ENCODE results near the gene MTFR1L.

Gene MTFR1L

DNA sequence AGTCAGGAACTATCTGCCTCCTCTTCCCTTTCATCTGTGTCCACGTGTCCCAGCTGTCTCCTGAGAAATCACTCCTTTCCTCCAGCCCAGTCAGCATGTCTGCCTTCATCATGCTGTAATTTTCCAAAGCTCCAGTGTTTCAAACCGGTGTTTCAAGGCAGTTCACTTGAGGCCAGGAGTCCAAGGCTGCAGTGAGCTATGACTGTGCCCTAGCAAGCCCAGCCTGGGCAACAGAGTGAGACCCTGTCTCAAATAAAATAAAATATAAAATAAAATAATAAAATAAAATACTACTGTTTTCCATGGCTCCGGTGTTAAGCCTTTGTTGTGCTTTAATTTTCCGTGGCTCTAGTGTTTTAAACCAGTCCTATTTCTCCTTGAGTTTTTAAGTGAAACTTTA lies 27.6 kb upstream of the MTFR1L start:
- DNase-seq = no peak

DNA sequence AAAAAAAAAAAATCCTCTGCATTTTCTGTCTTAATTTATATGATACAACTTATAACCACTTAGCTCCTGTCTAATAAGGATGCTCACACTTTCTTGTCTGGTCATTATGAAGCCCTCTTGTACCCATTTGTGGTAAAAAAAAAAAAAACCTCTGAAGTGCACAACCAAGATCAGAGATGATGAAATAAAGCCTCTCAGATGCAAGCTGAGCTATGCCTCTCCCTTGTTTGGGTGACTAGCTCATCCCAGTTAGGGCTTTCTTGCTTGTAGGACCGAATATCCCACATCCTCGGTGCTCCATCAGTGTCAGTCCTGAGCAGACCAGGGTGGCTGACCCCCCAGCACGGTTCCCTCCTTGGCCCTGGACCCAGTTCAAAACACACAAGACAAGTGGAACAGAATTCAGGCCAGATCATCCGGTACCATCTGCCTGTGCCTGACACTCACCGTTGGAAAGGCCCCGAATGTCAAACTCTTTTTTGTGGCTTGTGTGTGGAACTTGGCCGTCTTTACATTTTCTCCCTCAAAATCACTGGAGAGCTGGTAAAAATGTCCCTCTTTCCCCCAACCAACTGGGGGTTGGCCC lies 26.1 kb upstream of the MTFR1L start:
- no peak for DNase-seq

DNA sequence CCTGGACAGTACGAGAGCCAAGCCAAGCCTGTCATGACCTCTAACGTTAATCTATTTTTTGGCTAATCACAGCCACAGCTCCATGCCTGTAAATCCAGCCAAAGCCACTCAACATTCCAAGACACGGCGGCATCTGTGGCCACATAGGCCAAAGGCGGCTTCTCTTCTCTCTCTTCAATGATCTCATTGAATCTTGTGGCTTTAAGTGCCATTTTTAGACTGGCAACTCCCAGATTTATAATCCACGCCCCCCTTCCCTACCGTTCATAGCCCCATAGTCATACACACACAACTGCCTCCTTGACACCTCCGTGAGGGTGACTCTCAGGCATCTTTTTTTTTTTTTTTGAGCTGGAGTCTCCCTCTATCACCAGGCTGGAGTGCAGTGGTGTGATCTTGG lies 25.4 kb upstream of the MTFR1L start:
- no peak for DNase-seq

DNA sequence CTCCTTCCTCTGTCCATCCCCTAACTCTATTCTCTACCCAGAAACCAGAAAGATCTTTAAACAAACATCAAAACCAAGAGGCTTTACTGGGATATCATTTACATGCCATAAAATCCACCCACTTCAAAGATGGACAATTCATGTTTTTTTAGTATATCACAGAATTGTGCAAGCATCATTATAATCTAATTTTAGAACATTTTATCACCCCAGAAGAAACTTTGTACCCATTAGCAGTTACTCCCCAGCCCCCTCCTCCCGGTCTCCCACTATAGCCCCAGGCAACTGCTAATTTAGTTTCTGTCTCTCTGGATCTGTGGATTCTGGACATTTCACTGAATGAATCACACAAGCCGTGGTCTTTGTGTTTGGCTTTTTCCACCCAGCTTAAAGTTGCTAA lies 24.5 kb upstream of the MTFR1L start:
- DNase-seq = no peak

DNA sequence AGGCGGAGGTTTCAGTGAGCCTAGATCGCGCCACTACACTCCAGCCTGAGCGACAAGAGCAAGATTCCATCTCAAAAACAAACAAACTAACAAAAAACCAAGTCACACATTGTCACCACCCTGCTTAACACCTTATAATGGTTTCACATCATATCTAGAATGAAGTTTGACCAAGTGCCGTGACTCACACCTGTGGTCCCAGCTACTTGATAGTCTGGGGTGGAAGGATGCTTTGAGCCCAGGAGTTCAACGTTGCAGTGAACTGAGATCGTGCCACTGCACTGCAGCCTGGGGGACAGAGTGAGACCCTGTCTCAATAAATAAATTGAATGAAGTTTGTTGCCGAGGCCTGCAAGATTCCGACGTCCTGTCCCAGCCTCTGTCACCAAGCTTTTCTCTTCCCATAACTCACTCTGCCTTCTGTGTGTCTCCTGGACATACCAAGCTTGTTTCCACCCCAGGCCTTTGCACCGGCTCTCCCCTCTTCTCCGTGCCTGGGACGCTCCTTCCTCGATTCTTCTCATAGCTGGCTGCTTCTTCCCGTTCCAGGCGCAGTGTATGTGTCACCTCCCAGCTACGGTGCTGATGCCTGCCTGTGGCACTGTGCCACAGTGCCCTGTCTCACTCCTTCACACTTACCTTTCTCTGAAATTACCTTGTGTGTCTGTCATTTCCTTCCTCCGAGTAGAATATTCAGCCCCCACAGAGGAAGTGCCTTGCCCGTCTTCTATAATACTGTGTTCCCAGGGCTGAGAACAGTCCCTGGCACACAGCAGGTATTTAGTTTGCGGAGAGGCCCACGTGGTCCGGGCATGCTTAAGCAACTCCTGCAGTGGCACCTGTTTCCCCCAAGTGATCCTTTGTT lies 23.6 kb upstream of the MTFR1L start:
- DNase-seq = no peak

DNA sequence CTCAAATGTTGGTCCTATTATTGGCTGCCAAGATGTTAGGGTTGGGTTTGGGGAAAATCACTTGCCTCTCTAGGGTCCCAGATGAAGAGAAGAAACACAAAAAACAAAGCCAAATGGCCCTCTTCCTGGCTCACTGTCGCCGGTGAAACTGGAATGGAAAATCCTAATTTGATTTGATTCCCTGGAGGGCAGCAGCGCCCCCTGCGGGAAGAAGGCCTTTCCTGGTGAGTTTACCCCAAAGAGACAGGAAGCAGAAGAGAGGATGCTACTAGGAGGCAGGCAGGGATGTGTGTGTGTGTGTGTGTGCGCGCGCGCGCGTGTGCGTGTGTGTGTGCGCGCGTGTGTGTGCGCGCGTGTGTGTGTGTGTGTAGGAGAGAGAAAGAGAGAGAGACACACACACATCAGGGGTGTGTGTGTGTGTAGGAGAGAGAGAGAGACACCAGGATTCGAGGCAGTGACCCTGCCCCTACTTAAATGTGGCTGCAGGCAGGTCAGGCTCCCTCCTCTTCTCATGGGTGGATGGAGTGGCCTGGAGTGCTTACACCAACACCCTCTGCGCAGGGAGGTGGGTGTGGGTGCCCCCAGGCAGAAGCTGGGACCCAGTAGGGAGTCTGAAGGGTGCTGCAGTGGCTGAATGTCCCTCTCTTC lies 22.8 kb upstream of the MTFR1L start:
- DNase-seq = peak; percentile 59 to 60

DNA sequence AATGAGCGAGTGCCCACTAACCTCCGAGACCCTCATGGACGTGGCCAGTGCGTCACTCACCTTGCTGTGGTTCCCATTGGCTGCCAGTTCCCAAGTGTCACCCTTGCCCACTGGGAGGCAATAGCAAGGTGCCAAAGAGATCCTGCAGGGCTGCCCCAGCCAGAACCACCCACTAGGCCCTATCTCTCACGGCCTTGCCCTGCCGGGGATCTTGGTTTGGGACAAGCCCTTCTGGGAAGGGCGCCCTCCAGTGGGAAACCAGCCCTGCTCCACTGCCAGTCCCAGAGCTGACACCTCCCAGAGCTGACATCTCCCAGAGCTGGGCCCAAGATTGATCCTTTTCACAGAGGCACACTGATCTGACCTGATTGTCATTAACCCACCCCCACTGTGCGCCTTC lies 21.8 kb upstream of the MTFR1L start:
- no peak for DNase-seq

DNA sequence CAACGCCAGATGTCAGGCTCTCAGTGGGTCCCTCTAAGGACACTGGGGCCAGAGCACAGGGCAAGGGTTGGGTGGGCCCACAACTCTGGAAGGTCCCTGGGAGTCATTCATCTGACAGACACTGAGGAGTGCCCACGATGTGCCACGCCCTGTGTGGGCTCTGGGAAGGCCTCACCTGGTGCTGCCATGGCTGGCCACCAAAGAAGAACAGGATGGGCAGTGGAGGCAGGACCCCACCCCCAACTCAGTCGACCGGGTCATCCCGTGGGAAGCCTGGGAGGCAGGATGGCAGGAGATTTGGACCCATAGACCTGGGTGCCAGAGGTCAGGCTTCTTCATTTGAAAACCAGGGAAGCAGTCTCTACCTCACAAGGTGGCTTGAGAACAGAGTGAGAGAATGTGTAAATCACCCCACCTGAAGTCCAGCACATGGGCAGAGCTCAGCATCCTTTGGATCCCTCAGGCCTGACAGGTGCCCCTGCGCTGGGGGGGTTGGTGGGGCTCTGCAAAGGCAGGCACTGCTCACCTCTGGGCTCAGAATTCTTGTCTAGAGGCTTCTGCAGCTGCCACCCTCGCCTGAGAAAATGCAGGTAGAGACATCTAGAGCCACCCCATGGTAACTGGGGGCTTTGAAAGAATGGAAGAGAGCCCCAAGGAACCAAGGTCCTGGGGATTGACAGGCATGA lies 20.9 kb upstream of the MTFR1L start:
- DNase-seq = no peak

DNA sequence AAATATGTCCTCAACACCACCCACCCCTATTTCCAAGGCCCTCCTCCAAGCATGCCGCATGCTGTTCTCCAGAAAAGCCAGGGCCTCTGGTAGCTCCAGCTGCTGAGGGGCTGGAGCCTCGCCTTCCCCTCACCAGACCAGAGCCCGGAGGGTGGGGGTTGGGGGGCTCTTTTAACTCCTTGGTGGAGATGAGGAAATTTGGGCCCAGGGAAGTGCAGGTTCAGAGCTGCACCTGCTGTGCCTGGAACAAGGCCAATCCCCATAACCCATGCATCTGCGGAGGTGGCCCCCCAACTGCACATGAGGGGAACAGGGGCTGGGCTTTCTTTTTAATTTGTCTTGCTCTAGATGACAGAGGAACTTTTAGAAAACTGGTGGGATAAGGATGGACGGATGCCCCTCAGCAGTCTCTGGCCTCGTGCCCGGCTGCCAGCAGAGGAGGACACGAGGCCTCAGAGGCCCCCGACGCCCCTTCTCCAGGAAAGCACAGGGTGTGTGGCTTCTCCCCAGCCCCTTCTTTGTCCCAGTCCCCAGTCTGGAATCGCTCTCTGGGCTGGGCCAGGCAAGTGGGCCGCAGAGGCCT lies 20.3 kb upstream of the MTFR1L start:
- no peak for DNase-seq

DNA sequence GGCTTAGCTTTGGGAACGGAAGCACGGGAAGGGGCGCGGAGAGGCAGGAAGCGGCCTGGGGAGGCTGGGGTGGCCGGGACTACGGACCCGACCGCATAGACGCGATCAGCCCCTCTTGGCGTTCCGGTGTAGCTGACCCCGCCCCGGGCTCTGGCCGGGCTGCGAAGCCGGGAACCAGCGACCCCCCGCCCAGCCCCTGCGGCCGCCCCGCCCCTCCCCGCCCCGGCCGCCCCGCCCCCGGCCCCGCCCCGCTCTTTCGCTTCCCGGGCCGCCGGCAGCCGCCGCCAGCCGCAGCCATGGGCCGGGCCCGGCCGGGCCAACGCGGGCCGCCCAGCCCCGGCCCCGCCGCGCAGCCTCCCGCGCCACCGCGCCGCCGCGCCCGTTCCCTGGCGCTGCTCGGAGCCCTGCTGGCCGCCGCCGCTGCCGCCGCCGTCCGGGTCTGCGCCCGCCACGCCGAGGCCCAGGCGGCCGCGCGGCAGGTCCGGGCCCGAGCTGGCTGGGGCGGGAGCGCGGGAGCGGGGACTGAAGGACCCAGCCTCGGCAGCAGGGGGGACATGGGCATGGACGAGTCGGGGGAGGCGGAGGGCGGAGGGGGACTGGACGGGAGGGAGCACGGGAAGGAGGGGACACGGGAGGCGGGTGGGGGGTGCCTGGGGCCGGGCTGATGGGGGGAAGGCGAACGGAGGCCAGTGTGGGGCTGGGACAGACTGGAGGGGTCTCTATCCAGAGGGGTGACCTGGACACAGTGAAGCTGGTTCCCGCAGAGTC lies 19.6 kb upstream of the MTFR1L start, which contains the start of gene SELENON:
TSS of gene SELENON (plus strand) at position 259 of the 768 bp plus-strand sequence. CDS start at position 297, 38 bp downstream.
- DNase-seq = no peak

DNA sequence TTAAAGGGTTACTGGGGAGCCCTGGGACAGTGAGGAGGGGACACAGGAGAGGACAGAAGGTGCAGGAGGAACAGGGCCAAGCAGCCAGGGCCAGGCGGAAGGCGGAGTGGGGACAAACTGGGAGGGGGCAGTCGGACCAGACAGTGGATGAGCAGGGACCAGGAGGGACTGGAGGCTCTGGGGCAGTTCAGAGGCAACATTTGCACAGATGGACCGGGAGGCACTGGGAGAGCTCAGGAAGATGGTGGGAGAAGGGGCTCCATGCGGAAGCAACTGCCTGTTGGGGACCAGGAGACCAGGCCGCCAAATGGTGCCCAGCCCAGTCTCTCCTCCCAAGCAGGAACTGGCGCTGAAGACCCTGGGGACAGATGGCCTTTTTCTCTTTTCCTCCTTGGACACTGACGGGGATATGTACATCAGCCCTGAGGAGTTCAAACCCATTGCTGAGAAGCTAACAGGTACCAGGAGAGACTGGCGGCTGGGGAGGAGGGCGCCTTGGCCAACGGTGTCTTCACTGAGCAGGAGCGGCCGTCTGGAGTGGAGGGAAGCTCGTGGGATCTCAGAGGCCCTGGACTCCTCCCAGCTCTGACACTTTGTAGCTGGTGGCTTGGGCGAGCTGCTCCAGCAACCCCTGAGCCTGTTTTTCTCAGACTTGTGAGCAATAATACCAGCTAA lies 18.9 kb upstream of the MTFR1L start:
- no peak for DNase-seq

DNA sequence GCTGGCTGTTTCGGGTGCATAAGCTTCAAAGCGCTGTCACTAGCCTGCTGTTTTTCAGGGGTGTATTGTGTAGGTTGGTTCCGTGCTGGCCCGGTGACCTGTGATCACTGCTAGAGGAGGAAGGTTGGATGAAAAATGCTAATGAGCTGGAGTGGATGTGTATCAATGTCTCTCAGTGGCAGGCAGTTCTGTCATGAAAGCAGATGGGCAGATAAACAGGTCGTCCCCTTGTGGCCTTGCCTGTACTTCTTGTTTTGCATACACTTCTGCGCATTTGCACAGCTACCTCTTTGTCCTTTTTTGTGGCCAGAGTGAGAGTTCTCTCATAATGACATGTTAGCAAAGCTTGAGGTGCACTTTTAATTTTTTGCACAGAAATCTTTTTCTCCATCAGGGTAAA lies 16.8 kb upstream of the MTFR1L start:
- no peak for DNase-seq

DNA sequence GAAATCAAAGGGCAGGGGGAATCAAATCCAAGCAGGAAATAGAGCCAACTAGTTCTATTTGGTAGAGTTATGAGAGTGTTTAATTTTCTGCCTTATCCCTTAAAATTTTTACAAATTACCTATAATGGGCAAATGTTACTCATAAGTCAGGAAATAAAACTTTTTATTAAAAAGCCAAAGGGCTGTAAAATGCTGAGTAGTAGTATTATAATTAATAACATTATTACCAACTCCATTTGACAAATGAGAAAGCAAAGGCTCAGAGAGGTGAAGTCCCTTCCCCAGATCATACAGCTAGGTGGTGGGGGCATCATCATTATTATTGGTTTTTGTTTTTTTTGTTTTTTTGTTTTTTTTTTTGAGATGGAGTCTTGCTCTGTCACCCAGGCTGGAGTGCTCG lies 16.4 kb upstream of the MTFR1L start:
- no peak for DNase-seq

DNA sequence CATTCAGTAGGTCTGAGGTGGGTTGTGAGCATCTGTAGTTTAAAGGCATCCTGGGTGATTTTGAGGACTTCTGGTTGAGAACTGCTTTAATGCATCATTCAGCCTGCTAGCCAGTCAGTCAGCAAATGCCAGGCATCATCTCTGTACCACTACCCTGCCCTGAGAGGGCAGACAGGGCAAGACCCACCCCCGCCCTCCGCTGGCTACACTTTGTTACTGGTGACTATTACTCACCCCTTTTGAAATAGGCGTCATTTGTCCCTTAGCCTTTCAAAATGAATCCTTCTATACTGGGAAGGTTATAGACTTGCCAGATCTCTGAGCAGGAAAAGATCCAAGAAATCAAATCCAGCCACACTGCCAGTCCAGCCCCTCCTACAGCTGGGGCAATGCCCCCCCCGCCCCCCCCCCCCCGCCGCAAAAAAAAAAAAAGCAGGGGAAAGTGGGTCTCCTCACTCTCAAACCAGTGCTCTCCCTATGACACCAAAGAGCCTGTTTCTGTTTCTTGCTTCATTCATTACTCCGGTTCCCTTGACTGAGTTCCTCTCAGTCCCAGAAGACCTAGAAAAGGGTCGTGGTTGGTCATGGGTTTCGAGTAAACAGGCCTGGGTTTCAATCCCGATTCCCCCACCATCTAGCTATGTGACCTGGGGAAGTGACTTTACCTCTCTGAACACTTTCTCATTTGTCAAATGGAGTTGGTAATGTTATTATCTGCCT lies 15.3 kb upstream of the MTFR1L start:
- DNase-seq = no peak

DNA sequence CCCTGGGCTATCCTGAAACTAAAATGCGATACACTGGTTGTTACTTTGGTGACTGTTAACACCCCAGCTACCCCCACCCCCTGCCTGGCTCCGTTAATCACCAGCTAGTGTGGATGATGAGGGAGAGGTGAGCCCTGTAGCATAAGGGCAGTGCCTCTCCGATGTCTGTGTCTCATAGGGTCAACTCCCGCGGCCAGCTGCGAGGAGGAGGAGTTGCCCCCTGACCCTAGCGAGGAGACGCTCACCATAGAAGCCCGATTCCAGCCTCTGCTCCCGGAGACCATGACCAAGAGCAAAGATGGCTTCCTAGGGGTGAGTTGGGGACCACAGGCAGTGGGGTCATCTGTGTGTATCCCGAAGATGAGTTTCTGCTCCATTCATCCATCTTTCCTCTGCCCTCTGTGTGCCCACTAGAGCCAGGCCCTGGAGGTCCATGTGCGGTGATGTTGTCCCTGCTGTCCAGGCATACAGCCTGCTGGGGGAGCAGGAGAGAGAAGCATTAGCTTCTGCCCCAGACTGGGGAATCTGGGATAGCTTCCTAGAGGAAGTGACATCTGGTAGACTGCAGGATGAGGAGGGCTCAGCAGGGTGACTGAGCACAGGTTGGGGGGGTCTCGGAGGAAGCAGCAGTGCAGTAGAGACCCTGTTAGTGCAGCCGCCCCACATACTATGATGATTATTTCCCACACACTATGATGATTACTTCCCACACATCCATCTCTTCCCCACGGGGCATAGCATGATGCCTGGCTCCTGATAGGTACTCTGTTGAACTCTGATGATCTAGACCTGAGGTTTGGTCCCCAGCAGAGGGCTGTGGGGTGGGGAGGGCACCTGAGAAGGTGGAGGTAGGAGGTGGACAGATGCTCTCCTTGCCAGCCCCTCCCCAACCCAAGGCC lies 14.5 kb upstream of the MTFR1L start:
- DNase-seq = no peak

DNA sequence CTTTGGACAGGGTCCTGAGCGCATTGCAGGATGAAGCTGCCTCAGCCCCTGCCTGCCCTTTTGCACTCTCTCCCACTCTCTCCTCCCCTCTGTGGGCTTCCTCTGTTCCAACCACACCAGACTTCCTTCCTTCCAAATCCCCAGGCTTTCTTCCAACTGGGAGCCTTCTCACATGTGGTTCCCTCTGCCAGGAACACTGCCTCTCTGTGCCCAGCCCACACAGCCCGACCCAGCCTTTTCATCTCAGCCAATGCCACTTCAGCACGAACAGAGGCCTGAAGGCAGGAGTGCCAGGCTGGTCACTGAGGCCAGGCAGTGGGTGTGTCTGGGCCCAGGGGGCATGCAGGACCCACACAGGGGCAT lies 13.9 kb upstream of the MTFR1L start:
- no peak for DNase-seq

DNA sequence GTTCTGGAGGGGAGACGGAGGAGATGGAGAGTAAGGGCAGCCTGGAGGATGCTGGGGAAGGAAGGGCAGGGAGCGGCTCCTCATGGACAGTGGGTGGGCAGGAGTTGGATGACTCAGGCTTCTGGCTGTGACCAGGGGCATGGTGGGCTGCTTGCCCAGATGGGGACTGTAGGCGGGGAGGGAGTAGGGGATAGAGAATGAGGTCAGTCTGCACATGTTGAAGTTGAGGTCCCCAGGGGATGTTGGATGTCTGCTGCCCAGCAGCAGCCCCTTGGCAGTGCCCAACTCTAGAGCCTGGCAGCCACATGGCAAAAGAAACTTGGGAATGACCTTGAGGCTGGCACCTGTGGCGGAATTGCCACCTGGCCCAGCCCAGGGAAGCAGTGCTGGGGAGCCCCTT lies 13.3 kb upstream of the MTFR1L start:
- DNase-seq = no peak

DNA sequence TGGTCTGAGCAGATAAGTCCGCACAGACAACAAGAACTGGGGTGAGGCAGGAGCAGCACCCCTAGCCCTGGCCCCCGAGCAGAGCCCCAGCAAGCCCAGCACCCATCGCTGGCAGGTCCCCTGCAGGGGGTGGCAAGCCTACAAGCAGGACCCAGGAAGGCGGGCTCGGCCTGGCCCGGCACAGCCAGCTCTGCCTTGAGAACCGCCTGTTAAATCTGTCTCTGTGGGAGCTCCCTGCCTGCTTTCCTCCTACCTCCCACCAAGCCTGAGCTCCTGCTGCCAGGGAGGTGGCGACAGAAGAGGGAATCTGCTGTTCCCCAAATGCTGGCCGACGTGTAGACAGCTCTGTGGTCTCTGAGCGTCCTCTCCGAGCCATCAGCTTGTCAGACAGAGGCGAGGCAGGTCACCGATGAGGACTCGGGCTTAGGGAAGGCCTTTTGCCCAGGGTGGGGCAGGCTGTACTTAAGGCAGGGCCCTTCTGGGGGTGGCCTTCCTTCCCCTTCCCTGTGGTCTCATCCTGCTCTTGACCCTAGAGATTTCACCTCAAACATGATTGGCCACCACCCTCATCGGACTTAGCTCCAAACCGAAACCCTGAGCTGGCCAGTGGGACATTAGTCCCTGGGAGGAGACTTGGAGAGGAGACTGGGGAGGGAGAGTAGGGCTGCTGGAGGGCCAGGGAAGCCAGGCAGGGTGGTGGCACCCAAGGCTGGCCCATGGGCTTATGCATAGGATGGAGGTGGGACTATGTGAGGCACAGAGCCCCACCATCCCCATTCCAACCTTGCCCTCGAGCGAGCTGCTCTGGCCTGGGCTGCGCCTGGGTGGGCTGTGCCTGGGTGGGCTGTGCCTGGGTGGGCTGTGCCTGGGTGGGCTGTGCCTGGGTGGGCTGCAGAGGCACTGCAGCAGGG lies 12.0 kb upstream of the MTFR1L start:
- no peak for DNase-seq
